GM15510 (cell line): ENCODE data around the gene SIAH2.

Experiments used
- POLR2A ChIP-seq: IDR thresholded peaks from 3 replicates; pipeline ENCODE4 v1.6.1; 2011; ENCODE audit warnings: borderline replicate concordance; ENCODE audit not compliant: insufficient read length; ENCODE audit errors: extremely low read depth

The SIAH2 gene

GRCh38 chr3:150761831-150762661, 923 bp downstream of the SIAH2 start:
- TF ChIP-seq POLR2A: no peak

GRCh38 chr3:150760431-150761200, 2.4 kb downstream of the SIAH2 start:
- TF ChIP-seq POLR2A: no peak

GRCh38 chr3:150759947-150760346, 3.0 kb downstream of the SIAH2 start:
- no peak for TF ChIP-seq POLR2A

- no peak for TF ChIP-seq POLR2A
Measured at GRCh38 chr3:150759319-150759718, 3.6 kb downstream of the SIAH2 start.

GRCh38 chr3:150757768-150758167, 5.2 kb downstream of the SIAH2 start:
- TF ChIP-seq POLR2A: no peak

- no peak for TF ChIP-seq POLR2A
Measured at GRCh38 chr3:150757364-150757763, 5.6 kb downstream of the SIAH2 start.

- no peak for TF ChIP-seq POLR2A
Measured at GRCh38 chr3:150756491-150757059, 6.4 kb downstream of the SIAH2 start.

GRCh38 chr3:150755902-150756301, 7.1 kb downstream of the SIAH2 start:
- TF ChIP-seq POLR2A: no peak

GRCh38 chr3:150754896-150755295, 8.1 kb downstream of the SIAH2 start:
- TF ChIP-seq POLR2A: no peak

- TF ChIP-seq POLR2A: no peak
Measured at GRCh38 chr3:150751781-150752263, 11.1 kb downstream of the SIAH2 start.

- no peak for TF ChIP-seq POLR2A
Measured at GRCh38 chr3:150749255-150749654, 13.7 kb downstream of the SIAH2 start.

- no peak for TF ChIP-seq POLR2A
Measured at GRCh38 chr3:150748684-150749047, 14.3 kb downstream of the SIAH2 start.

- TF ChIP-seq POLR2A: no peak
Measured at GRCh38 chr3:150747886-150748683, 14.9 kb downstream of the SIAH2 start.

GRCh38 chr3:150746791-150747590, 16.0 kb downstream of the SIAH2 start:
- TF ChIP-seq POLR2A: no peak

- TF ChIP-seq POLR2A: no peak
Measured at GRCh38 chr3:150745832-150746231, 17.1 kb downstream of the SIAH2 start.

GRCh38 chr3:150744919-150745211, 18.1 kb downstream of the SIAH2 start:
- no peak for TF ChIP-seq POLR2A
